GM13977 (cell line): Measurements from ENCODE around the gene UPK1B.

Experiments
- DNase-seq: peaks from one replicate; pipeline ENCODE4 v3.0.0; 2012; ENCODE audit warnings: low spot score
- CTCF ChIP-seq: IDR thresholded peaks from 2 replicates; pipeline ENCODE4 v1.5.1; 2012; ENCODE audit warnings: mild to moderate bottlenecking, control low read depth; ENCODE audit not compliant: insufficient read depth; ENCODE audit errors: extremely low read depth, missing control alignments
- in situ Hi-C: fragments of 300-500 bp; cut with MboI; formaldehyde crosslinking; loops from one replicate; pipeline ENCODE4 v1.12.0; 2022; ENCODE audit warnings: low sequenced_read_pairs, low pct_unique_long_range_greater_than_20kb, mixed read lengths, inconsistent platforms; ENCODE audit not compliant: unreplicated experiment

Gene UPK1B

GRCh38 chr3:119220970-119221667, 47.7 kb downstream of the UPK1B start:
- TF ChIP-seq CTCF: no peak
- DNase-seq: no peak
- in situ Hi-C loops: no loop called here

- TF ChIP-seq CTCF: no peak
- in situ Hi-C loops: no loop called here
- no peak for DNase-seq
Measured at GRCh38 chr3:119221779-119222320, 48.5 kb downstream of the UPK1B start.

- no peak for DNase-seq
- in situ Hi-C loops: no loop called here
- no peak for TF ChIP-seq CTCF
Measured at GRCh38 chr3:119222391-119222790, 49.0 kb downstream of the UPK1B start.

GRCh38 chr3:119223511-119223910, 50.1 kb downstream of the UPK1B start:
- in situ Hi-C loops: no loop called here
- no peak for TF ChIP-seq CTCF

GRCh38 chr3:119225121-119225520, 51.7 kb downstream of the UPK1B start:
- in situ Hi-C loops: loop anchor here (25.0 kb wide), 1 partner anchor 338 kb away; no protein-coding TSS in a partner anchor
- TF ChIP-seq CTCF: no peak
- no peak for DNase-seq

More at GRCh38 chr3:119223511-119223910, 50.1 kb downstream of the UPK1B start:
- DNase-seq: no peak

- in situ Hi-C loops: loop anchor here (25.0 kb wide), 1 partner anchor 340 kb away; no protein-coding TSS in a partner anchor
- no peak for TF ChIP-seq CTCF
Measured at GRCh38 chr3:119227070-119227850, 53.9 kb downstream of the UPK1B start.

More at GRCh38 chr3:119227070-119227850, 53.9 kb downstream of the UPK1B start:
- no peak for DNase-seq
